Measurements from ENCODE around the gene KIF3A. TPM values are rescaled to one million over a fixed set of nuclear protein-coding genes. Genes with fewer than 3 reads are reported as not detected.

KIF3A gene
- total and polyA plus RNA-seq, 5 donors = 4.2 to 9.8 (median 8.8) TPM

DNA sequence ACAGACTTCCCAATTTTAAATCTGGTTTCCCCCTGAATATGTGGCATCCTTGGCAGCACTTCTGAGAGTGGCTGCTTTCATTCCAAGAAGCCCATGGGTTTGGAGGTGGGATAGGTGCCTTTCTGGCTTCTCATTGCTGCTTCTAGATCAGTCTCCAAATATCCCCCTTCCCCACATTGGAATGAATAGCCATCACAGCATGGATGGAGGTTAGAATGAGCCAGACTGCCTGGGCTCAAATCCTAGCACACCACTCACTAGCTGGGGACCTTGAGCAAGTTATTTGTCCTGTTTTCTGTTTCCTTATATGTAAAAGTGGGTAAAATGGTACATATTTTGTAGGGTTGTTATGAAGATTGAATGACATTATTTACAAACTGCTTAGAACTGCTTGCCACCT lies 93.2 kb downstream of the KIF3A start:
- Histone ChIP-seq H3K4me3 (ENCODE audit: low read length) (no peak overlapping the region), H3K27me3 (ENCODE audit: control insufficient read depth, insufficient read depth) (no peaks in the 10 kb centered on the region), H3K4me1 (ENCODE audit: control insufficient read depth, insufficient read depth, low read length) (no peaks in the 10 kb centered on the region), H3K9me3 (ENCODE audit: control insufficient read depth, low read length) (no peaks in the 10 kb centered on the region), H3K27ac (ENCODE audit: low read length) (no peak overlapping the region)
- intact Hi-C loops (cut with DNase I) = no loop called here
- ATAC-seq = no peak
- no peak for DNase-seq

Other genes with a start within 250 kb of the KIF3A start
- 10 to 100 TPM in 3 of 4 donors, 1 to 10 TPM in 1; 9.4 to 17.9 (median 13.8) TPM for gene IRF1, start 246.8 kb downstream of the KIF3A start, total RNA-seq
- 11.7 TPM for gene IRF1, start 246.8 kb downstream of the KIF3A start, polyA plus RNA-seq
- not detected for gene IL5, start 194.0 kb downstream of the KIF3A start, total RNA-seq
- not detected for gene IL5, start 194.0 kb downstream of the KIF3A start, polyA plus RNA-seq
- gene RAD50, start 180.6 kb downstream of the KIF3A start, total RNA-seq = 10 to 100 TPM; 22.7 to 32.0 (median 29.8) TPM
- 8.0 TPM for gene RAD50, start 180.6 kb downstream of the KIF3A start, polyA plus RNA-seq
- gene IL13, start 79.4 kb downstream of the KIF3A start, total RNA-seq = not detected
- not detected for gene IL13, start 79.4 kb downstream of the KIF3A start, polyA plus RNA-seq
- gene IL4, start 63.6 kb downstream of the KIF3A start, total RNA-seq = not detected
- gene IL4, start 63.6 kb downstream of the KIF3A start, polyA plus RNA-seq = not detected
- gene CCNI2, start 9.9 kb upstream of the KIF3A start, total RNA-seq = under 1 TPM in 1 of 4 donors, not detected in 3; 0.09 TPM
- gene CCNI2, start 9.9 kb upstream of the KIF3A start, polyA plus RNA-seq = 0.14 TPM
- 10 to 100 TPM; 25.8 to 33.7 (median 31.0) TPM for gene SEPTIN8, start 39.7 kb upstream of the KIF3A start, total RNA-seq
- 17.7 TPM for gene SEPTIN8, start 39.7 kb upstream of the KIF3A start, polyA plus RNA-seq
- gene SOWAHA, start 75.8 kb upstream of the KIF3A start, total RNA-seq = under 1 TPM in 1 of 4 donors, not detected in 3; 0.11 TPM
- gene SOWAHA, start 75.8 kb upstream of the KIF3A start, polyA plus RNA-seq = 0.05 TPM
- gene SHROOM1, start 93.1 kb upstream of the KIF3A start, total RNA-seq = 1 to 10 TPM; 2.9 to 5.3 (median 4.2) TPM
- gene SHROOM1, start 93.1 kb upstream of the KIF3A start, polyA plus RNA-seq = 2.9 TPM
- under 1 TPM in 3 of 4 donors, not detected in 1; 0.09 to 0.54 (median 0.14) TPM for gene GDF9, start 128.9 kb upstream of the KIF3A start, total RNA-seq
- gene GDF9, start 128.9 kb upstream of the KIF3A start, polyA plus RNA-seq = 0.18 TPM
- gene UQCRQ, start 129.1 kb upstream of the KIF3A start, total RNA-seq = 1,000 to 10,000 TPM in 2 of 4 donors, 100 to 1,000 TPM in 2; 978 to 1,175 (median 1,022) TPM
- gene UQCRQ, start 129.1 kb upstream of the KIF3A start, polyA plus RNA-seq = 1,317 TPM
- gene LEAP2, start 136.1 kb upstream of the KIF3A start, total RNA-seq = 1 to 10 TPM in 2 of 4 donors, under 1 TPM in 2; 0.76 to 1.9 (median 1.2) TPM
- 1.6 TPM for gene LEAP2, start 136.1 kb upstream of the KIF3A start, polyA plus RNA-seq
- gene AFF4, start 226.1 kb upstream of the KIF3A start, total RNA-seq = 10 to 100 TPM; 37.3 to 61.0 (median 40.2) TPM
- gene AFF4, start 226.1 kb upstream of the KIF3A start, polyA plus RNA-seq = 8.3 TPM